Fibroblast of lung (primary cell): Measurements from ENCODE around the gene GIPC3. TPM values are rescaled to one million over a fixed set of nuclear protein-coding genes. Genes with fewer than 3 reads are reported as not detected.
A peak's percentile ranks its signal among the peaks of the same experiment; 100 is the strongest.

Experiments used
- DNase-seq, 2 donors: peaks; one replicate each; pipeline versions ENCODE4 v3.0.0 to v3.0.0-alpha.2; 2010; ENCODE audit warnings: low read depth in 2 of 2
- H2AFZ ChIP-seq: 2 replicates; pipeline ENCODE4 v1.5.1; 2012; ENCODE audit warnings: low read length, control low read depth, inconsistent platforms
- H3K27ac ChIP-seq: 2 replicates; pipeline ENCODE4 v1.5.1; 2011; ENCODE audit warnings: low read length, control low read depth; ENCODE audit not compliant: insufficient read depth
- H3K27me3 ChIP-seq: 2 replicates; pipeline ENCODE4 v1.5.1; 2011; ENCODE audit warnings: mild to moderate bottlenecking, low read length; ENCODE audit not compliant: control insufficient read depth, insufficient read depth
- H3K36me3 ChIP-seq: 2 replicates; pipeline ENCODE4 v1.5.1; 2011; ENCODE audit warnings: low read length; ENCODE audit not compliant: control insufficient read depth, insufficient read depth
- H3K4me1 ChIP-seq: 2 replicates; pipeline ENCODE4 v1.5.1; 2011; ENCODE audit warnings: low read length; ENCODE audit not compliant: control insufficient read depth, insufficient read depth; ENCODE audit errors: extremely low read depth
- H3K4me2 ChIP-seq: 2 replicates; pipeline ENCODE4 v1.5.1; 2011; ENCODE audit warnings: low read length, control low read depth; ENCODE audit not compliant: insufficient read depth; ENCODE audit errors: extremely low read depth
- H3K4me3 ChIP-seq, 4 experiments: fragments of 200-600 bp in 1 of 4; sonication (generic) in 1 of 4; replicated peaks in 1 of 4; 2 replicates each; pipeline ENCODE4 v1.5.1; 2011 to 2016; ENCODE audit warnings: low read length in 4 of 4, low read depth in 3 of 4, mild to moderate bottlenecking in 3 of 4, control low read depth in 2 of 4, inconsistent platforms in 1 of 4, mixed read lengths in 1 of 4; ENCODE audit not compliant: insufficient read depth in 1 of 4; ENCODE audit errors: control extremely low read depth in 1 of 4
- H3K79me2 ChIP-seq: 2 replicates; pipeline ENCODE4 v1.5.1; 2012; ENCODE audit warnings: mild to moderate bottlenecking, low read length, inconsistent platforms; ENCODE audit not compliant: control insufficient read depth, insufficient read depth
- H3K9ac ChIP-seq: 2 replicates; pipeline ENCODE4 v1.5.1; 2011; ENCODE audit warnings: mild to moderate bottlenecking, low read length, control low read depth; ENCODE audit not compliant: insufficient read depth
- H3K9me3 ChIP-seq: 2 replicates; pipeline ENCODE4 v1.5.1; 2012; ENCODE audit warnings: low read depth, low read length; ENCODE audit not compliant: control insufficient read depth, insufficient read depth
- H4K20me1 ChIP-seq: 2 replicates; pipeline ENCODE4 v1.5.1; 2011; ENCODE audit warnings: low read length; ENCODE audit not compliant: control insufficient read depth, insufficient read depth; ENCODE audit errors: extremely low read depth
- CTCF ChIP-seq, 2 donors: IDR thresholded peaks in 1 of 2; conservative IDR thresholded peaks in 1 of 2; 1 replicate in 1 of 2; 2 replicates in 1 of 2; pipeline ENCODE4 v1.5.1; 2011 to 2012; ENCODE audit warnings: low read length in 2 of 2, control low read depth in 1 of 2, inconsistent platforms in 1 of 2, low read depth in 1 of 2, mild to moderate bottlenecking in 1 of 2
- EZH2 ChIP-seq: IDR thresholded peaks from 2 replicates; pipeline ENCODE4 v1.5.1; 2012; ENCODE audit warnings: low read length, control low read depth, mild to moderate bottlenecking; ENCODE audit errors: missing control alignments
- polyA plus RNA-seq, 2 donors: library from polyadenylated mRNA; depleted of rRNA in 1 of 2; stranded (reverse) in 1 of 2; unstranded in 1 of 2; fragments of >200 nt; gene quantifications; 2 replicates each; pipeline ENCODE4 v1.2.1, GENCODE V29; 2011 to 2012; ENCODE audit warnings: missing spikeins in 1 of 2
- total RNA-seq: library from RNA; depleted of rRNA; stranded (reverse); fragments of >200 nt; gene quantifications from 2 replicates; pipeline ENCODE4 v1.2.1, GENCODE V29; 2014

Gene GIPC3
- total and polyA plus RNA-seq, 2 donors (not counting 1 experiment from before 2014, with no cell fraction given) = under 0.01 to 0.60 TPM

GRCh38 chr19:3622224-3622623 lies 36.9 kb downstream of the GIPC3 start:
- no peak overlapping the region for H3K4me2 ChIP-seq
- H3K9me3 ChIP-seq = no peaks in the 10 kb centered on the region
- H3K27me3 ChIP-seq = no peaks in the 10 kb centered on the region
- no peak for DNase-seq
- peaks cover 9% of the 10 kb centered on the region for H3K36me3 ChIP-seq
- H3K79me2 ChIP-seq = peaks cover 26% of the 10 kb centered on the region
- no peak overlapping the region for H3K27ac ChIP-seq
- TF ChIP-seq EZH2 (no peak), CTCF (conservative IDR thresholded peaks at IDR 0.05 in 1 of 2, IDR thresholded peaks at IDR 0.05 in 1 of 2; ENCODE audit: low read depth in 1 of 2, low read length in 2 of 2) (no peak)
- no peak overlapping the region for H2AFZ ChIP-seq
- no peak overlapping the region for H3K4me3 ChIP-seq
- peaks cover 5% of the 10 kb centered on the region for H3K4me1 ChIP-seq
- no peaks in the 10 kb centered on the region for H4K20me1 ChIP-seq
- no peak overlapping the region for H3K9ac ChIP-seq

GRCh38 chr19:3623716-3624115 lies 38.4 kb downstream of the GIPC3 start:
- no peak for DNase-seq
- Histone ChIP-seq H3K27me3 (no peaks in the 10 kb centered on the region), H4K20me1 (no peaks in the 10 kb centered on the region), H3K9me3 (no peaks in the 10 kb centered on the region), H3K4me3 (no peak overlapping the region), H3K4me1 (peaks cover 5% of the 10 kb centered on the region), H2AFZ (no peak overlapping the region), H3K9ac (no peak overlapping the region), H3K4me2 (no peak overlapping the region), H3K36me3 (peaks cover 9% of the 10 kb centered on the region), H3K27ac (no peak overlapping the region), H3K79me2 (peaks cover 26% of the 10 kb centered on the region)
- TF ChIP-seq CTCF (conservative IDR thresholded peaks at IDR 0.05 in 1 of 2, IDR thresholded peaks at IDR 0.05 in 1 of 2; ENCODE audit: low read depth in 1 of 2, low read length in 2 of 2) (no peak), EZH2 (no peak)

GRCh38 chr19:3625996-3626472 lies 40.8 kb downstream of the GIPC3 start:
- peaks cover 6% of the 10 kb centered on the region for H3K36me3 ChIP-seq
- no peaks in the 10 kb centered on the region for H4K20me1 ChIP-seq
- no peak for TF ChIP-seq CTCF (conservative IDR thresholded peaks at IDR 0.05 in 1 of 2, IDR thresholded peaks at IDR 0.05 in 1 of 2; ENCODE audit: low read depth in 1 of 2, low read length in 2 of 2)
- peak overlapping the region; percentile 96 for H3K9ac ChIP-seq
- no peaks in the 10 kb centered on the region for H3K27me3 ChIP-seq
- peaks cover 5% of the 10 kb centered on the region for H3K4me1 ChIP-seq
- no peaks in the 10 kb centered on the region for H3K9me3 ChIP-seq
- H2AFZ ChIP-seq = peak overlapping the region; percentile 74
- DNase-seq = peak in 1 of 2 donors; percentile 18
- H3K4me2 ChIP-seq = peak overlapping the region; percentile 100
- H3K79me2 ChIP-seq = peaks cover 26% of the 10 kb centered on the region
- peak overlapping the region; percentile 89 to 100 (median 96) for H3K4me3 ChIP-seq
- peak overlapping the region; percentile 97 for H3K27ac ChIP-seq
